ENCODE measurements around the gene OPCML. TPM values are rescaled to one million over a fixed set of nuclear protein-coding genes. Genes with fewer than 3 reads are reported as not detected.

OPCML gene
- total RNA-seq, 1 donor from 2014 or later = not detected

DNA sequence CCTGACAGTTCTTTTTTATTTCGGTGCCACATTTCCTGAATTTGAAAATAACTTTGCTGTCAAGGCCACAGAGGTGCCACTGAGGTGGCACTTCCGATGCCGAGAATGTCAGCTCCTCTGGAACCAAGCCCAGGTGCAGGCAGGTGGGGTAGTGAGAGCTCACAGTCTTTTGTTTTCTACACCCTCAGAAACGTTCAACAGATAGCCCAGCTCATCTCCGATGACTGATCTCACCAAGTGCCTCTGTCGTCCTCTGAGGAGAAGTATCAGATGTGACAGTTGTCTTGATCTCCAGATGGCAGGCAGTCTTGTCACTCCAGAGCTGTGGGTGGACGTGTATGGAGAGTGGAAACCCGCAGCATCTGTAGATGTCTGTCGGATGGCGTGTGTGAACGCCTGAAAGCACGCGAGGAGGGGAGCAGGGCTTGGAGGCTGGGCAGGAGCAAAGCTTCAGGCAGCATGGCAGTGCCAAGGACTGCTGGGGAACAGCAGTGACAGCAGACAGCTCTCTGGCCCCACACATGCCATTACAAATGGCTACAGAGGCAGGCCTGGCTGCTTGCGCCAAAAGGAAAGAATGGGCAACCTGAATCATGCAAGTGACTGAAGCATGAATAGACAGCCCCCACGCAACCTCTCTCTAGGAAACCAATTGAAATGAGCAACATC, 877.0 kb downstream of the OPCML start:
- DNase-seq (no peak), ATAC-seq (ENCODE audit: low read depth) (no peak)
- H3K4me1 Mint-ChIP-seq = no peaks in the 10 kb centered on the region
- no peaks in the 10 kb centered on the region for H3K36me3 Mint-ChIP-seq (ENCODE audit: low read depth)
- POLR2A ChIA-PET = interaction anchor here (0.7 kb wide), 1 partner anchor 50 kb away, joined by 7 read pairs; no protein-coding TSS in a partner anchor
- H3K4me3 Mint-ChIP-seq = no peak overlapping the region
- CTCF ChIA-PET = no interaction called here
- no peaks in the 10 kb centered on the region for H3K27me3 Mint-ChIP-seq
- TF ChIP-seq, protein P1, sequence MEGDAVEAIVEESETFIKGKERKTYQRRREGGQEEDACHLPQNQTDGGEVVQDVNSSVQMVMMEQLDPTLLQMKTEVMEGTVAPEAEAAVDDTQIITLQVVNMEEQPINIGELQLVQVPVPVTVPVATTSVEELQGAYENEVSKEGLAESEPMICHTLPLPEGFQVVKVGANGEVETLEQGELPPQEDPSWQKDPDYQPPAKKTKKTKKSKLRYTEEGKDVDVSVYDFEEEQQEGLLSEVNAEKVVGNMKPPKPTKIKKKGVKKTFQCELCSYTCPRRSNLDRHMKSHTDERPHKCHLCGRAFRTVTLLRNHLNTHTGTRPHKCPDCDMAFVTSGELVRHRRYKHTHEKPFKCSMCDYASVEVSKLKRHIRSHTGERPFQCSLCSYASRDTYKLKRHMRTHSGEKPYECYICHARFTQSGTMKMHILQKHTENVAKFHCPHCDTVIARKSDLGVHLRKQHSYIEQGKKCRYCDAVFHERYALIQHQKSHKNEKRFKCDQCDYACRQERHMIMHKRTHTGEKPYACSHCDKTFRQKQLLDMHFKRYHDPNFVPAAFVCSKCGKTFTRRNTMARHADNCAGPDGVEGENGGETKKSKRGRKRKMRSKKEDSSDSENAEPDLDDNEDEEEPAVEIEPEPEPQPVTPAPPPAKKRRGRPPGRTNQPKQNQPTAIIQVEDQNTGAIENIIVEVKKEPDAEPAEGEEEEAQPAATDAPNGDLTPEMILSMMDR (IDR thresholded peaks at IDR 0.05) = no peak
- intact Hi-C loops (cut with micrococcal nuclease) = no loop called here
- H3K27ac Mint-ChIP-seq = no peak overlapping the region
- peaks cover 3% of the 10 kb centered on the region for H3K9me3 Mint-ChIP-seq

DNA sequence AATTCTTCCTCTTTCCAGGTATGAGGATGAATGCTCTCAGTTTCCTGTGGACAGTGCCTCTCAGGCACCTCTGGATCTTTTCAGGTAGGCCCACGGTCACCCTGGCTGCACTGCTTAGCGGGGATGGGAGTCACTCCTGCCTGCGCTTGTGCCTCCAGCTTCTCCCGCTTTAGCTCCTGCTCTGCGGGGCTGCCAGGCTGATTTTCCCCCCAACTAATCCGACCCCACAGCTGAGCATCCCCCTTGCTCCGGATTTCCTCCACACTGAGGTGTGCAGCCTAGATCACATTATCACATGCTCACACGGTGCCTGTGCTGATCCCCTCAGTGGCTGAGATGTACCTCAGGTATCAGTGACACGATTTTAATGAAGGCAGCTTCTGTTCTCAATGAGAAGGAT, 879.1 kb downstream of the OPCML start:
- ChIA-PET POLR2A (no interaction called here), CTCF (no interaction called here)
- no peaks in the 10 kb centered on the region for H3K27me3 Mint-ChIP-seq

DNA sequence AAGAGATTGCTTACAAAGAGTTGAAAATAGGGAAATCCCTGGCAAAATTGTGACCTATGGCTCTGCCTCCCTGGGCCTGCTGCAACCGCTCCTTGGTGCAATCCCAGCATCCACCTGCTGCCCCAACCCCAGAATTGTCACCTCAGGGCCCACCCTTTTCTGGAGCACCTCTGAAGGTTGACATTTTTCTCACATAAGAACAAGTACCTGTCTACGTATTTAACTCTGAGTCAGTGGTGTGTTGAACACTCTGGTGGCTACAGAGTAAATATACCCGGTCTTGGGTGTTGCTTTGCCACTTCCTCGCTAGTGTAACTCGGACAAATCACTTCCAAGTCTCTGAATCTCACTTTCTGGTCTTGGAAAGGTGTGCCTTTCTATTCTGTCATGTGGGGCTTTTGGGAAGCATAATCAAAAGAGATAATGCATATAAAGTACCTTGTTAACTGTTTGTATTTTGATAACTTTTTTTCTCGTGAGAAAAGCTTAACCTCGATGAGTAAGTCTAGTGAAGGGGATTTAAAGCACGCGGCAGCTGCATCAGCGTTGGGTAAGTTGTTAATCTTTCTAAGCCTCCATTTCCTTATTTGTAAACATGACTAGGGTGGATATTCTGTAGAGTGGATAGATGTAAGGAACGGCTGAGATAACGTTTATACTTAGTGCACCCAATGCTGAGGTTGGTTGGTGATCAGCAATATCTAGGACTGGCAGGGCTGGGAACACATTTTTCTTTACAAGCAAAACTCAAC, 881.2 kb downstream of the OPCML start:
- Mint-ChIP-seq H3K36me3 (ENCODE audit: low read depth) (no peaks in the 10 kb centered on the region), H3K9me3 (peaks cover 5% of the 10 kb centered on the region), H3K27me3 (no peaks in the 10 kb centered on the region), H3K4me3 (no peak overlapping the region), H3K4me1 (no peaks in the 10 kb centered on the region), H3K27ac (no peak overlapping the region)
- DNase-seq (no peak), ATAC-seq (ENCODE audit: low read depth) (no peak)
- intact Hi-C loops (cut with micrococcal nuclease) = no loop called here
- POLR2A ChIA-PET = no interaction called here
- TF ChIP-seq, protein P1 (IDR thresholded peaks at IDR 0.05) = no peak
- CTCF ChIA-PET = no interaction called here

More for the DNA sequence above, 879.1 kb downstream of the OPCML start:
- TF ChIP-seq, protein P1 (IDR thresholded peaks at IDR 0.05) = no peak
- no peaks in the 10 kb centered on the region for H3K36me3 Mint-ChIP-seq (ENCODE audit: low read depth)
- ATAC-seq (ENCODE audit: low read depth) (no peak), DNase-seq (no peak)
- H3K27ac Mint-ChIP-seq = no peak overlapping the region
- intact Hi-C loops (cut with micrococcal nuclease) = no loop called here
- H3K9me3 Mint-ChIP-seq = peaks cover 3% of the 10 kb centered on the region
- H3K4me1 Mint-ChIP-seq = no peaks in the 10 kb centered on the region
- H3K4me3 Mint-ChIP-seq = no peak overlapping the region

GRCh38 chr11:132649277-132649676, 883.0 kb downstream of the OPCML start:
- ChIA-PET CTCF (no interaction called here), POLR2A (no interaction called here)

GRCh38 chr11:132648851-132649250, 883.5 kb downstream of the OPCML start:
- Mint-ChIP-seq H3K4me3 (no peak overlapping the region), H3K27ac (no peak overlapping the region), H3K27me3 (no peaks in the 10 kb centered on the region), H3K4me1 (no peaks in the 10 kb centered on the region), H3K9me3 (peaks cover 2% of the 10 kb centered on the region), H3K36me3 (ENCODE audit: low read depth) (no peaks in the 10 kb centered on the region)
- ATAC-seq (ENCODE audit: low read depth) (no peak), DNase-seq (no peak)
- TF ChIP-seq, protein P1 (IDR thresholded peaks at IDR 0.05) = no peak
- intact Hi-C loops (cut with micrococcal nuclease) = no loop called here
- ChIA-PET POLR2A (no interaction called here), CTCF (no interaction called here)

More at GRCh38 chr11:132649277-132649676, 883.0 kb downstream of the OPCML start:
- no peaks in the 10 kb centered on the region for H3K36me3 Mint-ChIP-seq (ENCODE audit: low read depth)
- no peak overlapping the region for H3K27ac Mint-ChIP-seq
- no peaks in the 10 kb centered on the region for H3K27me3 Mint-ChIP-seq
- peaks cover 2% of the 10 kb centered on the region for H3K9me3 Mint-ChIP-seq
- TF ChIP-seq, protein P1 (IDR thresholded peaks at IDR 0.05) = no peak
- no peak overlapping the region for H3K4me3 Mint-ChIP-seq
- ATAC-seq (ENCODE audit: low read depth) (no peak), DNase-seq (no peak)
- intact Hi-C loops (cut with micrococcal nuclease) = no loop called here
- H3K4me1 Mint-ChIP-seq = no peaks in the 10 kb centered on the region

Measured in activated B cell treated with CpG ODN at 0.5 μM for 24 hours (primary cell).